ENCODE data around the gene WDR7. TPM values are rescaled to one million over a fixed set of nuclear protein-coding genes. Genes with fewer than 3 reads are reported as not detected.
A peak's percentile ranks its signal among the peaks of the same experiment; 100 is the strongest.

WDR7 gene
- total and polyA plus RNA-seq, 9 of the 15 experiments (the other 6 are each of a cell fraction or from before 2014, with no cell fraction given) = 1.4 to 9.4 (median 5.3) TPM

DNA sequence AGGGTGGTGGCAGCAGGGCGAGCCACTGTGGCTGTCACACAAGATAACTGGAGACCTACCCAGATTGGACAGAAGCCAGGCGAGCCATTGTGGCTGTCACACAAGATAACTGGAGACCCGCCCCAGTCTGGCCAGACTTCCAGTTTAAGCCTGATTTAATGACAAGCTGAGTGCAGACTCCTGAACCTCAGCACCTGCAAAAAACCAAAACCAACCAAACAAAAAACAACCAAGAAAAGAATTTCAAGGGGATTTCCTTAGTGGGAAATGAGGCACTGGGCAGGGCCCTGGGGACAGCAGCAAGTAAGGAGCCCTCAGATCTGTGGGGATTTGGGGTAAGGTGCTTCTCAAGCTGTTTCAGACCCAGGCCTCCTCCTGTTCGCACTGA is 400.5 kb downstream of the WDR7 start (continued):
- TF ChIP-seq, protein P1, sequence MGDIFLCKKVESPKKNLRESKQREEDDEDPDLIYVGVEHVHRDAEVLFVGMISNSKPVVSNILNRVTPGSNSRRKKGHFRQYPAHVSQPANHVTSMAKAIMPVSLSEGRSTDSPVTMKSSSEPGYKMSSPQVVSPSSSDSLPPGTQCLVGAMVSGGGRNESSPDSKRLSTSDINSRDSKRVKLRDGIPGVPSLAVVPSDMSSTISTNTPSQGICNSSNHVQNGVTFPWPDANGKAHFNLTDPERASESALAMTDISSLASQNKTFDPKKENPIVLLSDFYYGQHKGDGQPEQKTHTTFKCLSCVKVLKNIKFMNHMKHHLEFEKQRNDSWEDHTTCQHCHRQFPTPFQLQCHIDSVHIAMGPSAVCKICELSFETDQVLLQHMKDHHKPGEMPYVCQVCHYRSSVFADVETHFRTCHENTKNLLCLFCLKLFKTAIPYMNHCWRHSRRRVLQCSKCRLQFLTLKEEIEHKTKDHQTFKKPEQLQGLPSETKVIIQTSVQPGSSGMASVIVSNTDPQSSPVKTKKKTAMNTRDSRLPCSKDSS (IDR thresholded peaks at IDR 0.05; ENCODE audit: low read depth, partially characterized antibody) = no peak
- TF ChIP-seq, protein P2, sequence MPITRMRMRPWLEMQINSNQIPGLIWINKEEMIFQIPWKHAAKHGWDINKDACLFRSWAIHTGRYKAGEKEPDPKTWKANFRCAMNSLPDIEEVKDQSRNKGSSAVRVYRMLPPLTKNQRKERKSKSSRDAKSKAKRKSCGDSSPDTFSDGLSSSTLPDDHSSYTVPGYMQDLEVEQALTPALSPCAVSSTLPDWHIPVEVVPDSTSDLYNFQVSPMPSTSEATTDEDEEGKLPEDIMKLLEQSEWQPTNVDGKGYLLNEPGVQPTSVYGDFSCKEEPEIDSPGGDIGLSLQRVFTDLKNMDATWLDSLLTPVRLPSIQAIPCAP (CRISPR knock-in tag; IDR thresholded peaks at IDR 0.05; ENCODE audit: borderline replicate concordance) = no peak
- TF ChIP-seq ZNF263 (CRISPR knock-in tag; IDR thresholded peaks at IDR 0.05; ENCODE audit: borderline replicate concordance) (no peak), HNRNPUL1 (IDR thresholded peaks at IDR 0.05; ENCODE audit: low read length) (no peak), CREBBP (IDR thresholded peaks at IDR 0.05; ENCODE audit: low read depth, low read length) (no peak), HDGF (IDR thresholded peaks at IDR 0.05) (no peak), JUN (IDR thresholded peaks at IDR 0.05; ENCODE audit: borderline replicate concordance, low read depth, low read length) (no peak), JUN (CRISPR knock-in tag; IDR thresholded peaks at IDR 0.05; ENCODE audit: borderline replicate concordance) (no peak), ZNF239 (CRISPR knock-in tag; IDR thresholded peaks at IDR 0.05) (no peak), PPARD (CRISPR knock-in tag; IDR thresholded peaks at IDR 0.05) (no peak), CHD1 (IDR thresholded peaks at IDR 0.05; ENCODE audit: low read length) (no peak), ZNF217 (CRISPR knock-in tag; IDR thresholded peaks at IDR 0.05) (no peak), BRD9 (IDR thresholded peaks at IDR 0.05; ENCODE audit: low read depth, partially characterized antibody) (no peak)
- TF ChIP-seq, protein P3, sequence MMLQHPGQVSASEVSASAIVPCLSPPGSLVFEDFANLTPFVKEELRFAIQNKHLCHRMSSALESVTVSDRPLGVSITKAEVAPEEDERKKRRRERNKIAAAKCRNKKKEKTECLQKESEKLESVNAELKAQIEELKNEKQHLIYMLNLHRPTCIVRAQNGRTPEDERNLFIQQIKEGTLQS (IDR thresholded peaks at IDR 0.05) = no peak
- TF ChIP-seq, protein P3 (CRISPR knock-in tag; conservative IDR thresholded peaks at IDR 0.05) = no peak
- TF ChIP-seq, protein P4, sequence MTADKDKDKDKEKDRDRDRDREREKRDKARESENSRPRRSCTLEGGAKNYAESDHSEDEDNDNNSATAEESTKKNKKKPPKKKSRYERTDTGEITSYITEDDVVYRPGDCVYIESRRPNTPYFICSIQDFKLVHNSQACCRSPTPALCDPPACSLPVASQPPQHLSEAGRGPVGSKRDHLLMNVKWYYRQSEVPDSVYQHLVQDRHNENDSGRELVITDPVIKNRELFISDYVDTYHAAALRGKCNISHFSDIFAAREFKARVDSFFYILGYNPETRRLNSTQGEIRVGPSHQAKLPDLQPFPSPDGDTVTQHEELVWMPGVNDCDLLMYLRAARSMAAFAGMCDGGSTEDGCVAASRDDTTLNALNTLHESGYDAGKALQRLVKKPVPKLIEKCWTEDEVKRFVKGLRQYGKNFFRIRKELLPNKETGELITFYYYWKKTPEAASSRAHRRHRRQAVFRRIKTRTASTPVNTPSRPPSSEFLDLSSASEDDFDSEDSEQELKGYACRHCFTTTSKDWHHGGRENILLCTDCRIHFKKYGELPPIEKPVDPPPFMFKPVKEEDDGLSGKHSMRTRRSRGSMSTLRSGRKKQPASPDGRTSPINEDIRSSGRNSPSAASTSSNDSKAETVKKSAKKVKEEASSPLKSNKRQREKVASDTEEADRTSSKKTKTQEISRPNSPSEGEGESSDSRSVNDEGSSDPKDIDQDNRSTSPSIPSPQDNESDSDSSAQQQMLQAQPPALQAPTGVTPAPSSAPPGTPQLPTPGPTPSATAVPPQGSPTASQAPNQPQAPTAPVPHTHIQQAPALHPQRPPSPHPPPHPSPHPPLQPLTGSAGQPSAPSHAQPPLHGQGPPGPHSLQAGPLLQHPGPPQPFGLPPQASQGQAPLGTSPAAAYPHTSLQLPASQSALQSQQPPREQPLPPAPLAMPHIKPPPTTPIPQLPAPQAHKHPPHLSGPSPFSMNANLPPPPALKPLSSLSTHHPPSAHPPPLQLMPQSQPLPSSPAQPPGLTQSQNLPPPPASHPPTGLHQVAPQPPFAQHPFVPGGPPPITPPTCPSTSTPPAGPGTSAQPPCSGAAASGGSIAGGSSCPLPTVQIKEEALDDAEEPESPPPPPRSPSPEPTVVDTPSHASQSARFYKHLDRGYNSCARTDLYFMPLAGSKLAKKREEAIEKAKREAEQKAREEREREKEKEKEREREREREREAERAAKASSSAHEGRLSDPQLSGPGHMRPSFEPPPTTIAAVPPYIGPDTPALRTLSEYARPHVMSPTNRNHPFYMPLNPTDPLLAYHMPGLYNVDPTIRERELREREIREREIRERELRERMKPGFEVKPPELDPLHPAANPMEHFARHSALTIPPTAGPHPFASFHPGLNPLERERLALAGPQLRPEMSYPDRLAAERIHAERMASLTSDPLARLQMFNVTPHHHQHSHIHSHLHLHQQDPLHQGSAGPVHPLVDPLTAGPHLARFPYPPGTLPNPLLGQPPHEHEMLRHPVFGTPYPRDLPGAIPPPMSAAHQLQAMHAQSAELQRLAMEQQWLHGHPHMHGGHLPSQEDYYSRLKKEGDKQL (CRISPR knock-in tag; IDR thresholded peaks at IDR 0.05; ENCODE audit: borderline replicate concordance) = no peak
- TF ChIP-seq, protein P5, sequence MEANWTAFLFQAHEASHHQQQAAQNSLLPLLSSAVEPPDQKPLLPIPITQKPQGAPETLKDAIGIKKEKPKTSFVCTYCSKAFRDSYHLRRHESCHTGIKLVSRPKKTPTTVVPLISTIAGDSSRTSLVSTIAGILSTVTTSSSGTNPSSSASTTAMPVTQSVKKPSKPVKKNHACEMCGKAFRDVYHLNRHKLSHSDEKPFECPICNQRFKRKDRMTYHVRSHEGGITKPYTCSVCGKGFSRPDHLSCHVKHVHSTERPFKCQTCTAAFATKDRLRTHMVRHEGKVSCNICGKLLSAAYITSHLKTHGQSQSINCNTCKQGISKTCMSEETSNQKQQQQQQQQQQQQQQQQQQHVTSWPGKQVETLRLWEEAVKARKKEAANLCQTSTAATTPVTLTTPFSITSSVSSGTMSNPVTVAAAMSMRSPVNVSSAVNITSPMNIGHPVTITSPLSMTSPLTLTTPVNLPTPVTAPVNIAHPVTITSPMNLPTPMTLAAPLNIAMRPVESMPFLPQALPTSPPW (CRISPR knock-in tag; IDR thresholded peaks at IDR 0.05) = peak; percentile 61; the same call in 1 of the 2 replicates
- TF ChIP-seq, protein P6, sequence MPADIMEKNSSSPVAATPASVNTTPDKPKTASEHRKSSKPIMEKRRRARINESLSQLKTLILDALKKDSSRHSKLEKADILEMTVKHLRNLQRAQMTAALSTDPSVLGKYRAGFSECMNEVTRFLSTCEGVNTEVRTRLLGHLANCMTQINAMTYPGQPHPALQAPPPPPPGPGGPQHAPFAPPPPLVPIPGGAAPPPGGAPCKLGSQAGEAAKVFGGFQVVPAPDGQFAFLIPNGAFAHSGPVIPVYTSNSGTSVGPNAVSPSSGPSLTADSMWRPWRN (IDR thresholded peaks at IDR 0.05; ENCODE audit: low read depth) = peak; percentile 70

Measured in K562 (cell line).